ENCODE measurements around the gene SMIM45.
"Not testable (repeated sequence)": the region's sequence is repeated elsewhere in the genome, so short reads cannot be mapped to it uniquely, and the experiment has no call there.

SMIM45 gene

GRCh38 chr22:41935015-41935351 lies 17.0 kb upstream of the SMIM45 start:
- no peak for DNase-seq (ENCODE audit: low read depth)

GRCh38 chr22:41935509-41935908 lies 16.4 kb upstream of the SMIM45 start:
- DNase-seq (ENCODE audit: low read depth) = no peak

GRCh38 chr22:41936894-41937169 lies 15.1 kb upstream of the SMIM45 start:
- no peak for DNase-seq (ENCODE audit: low read depth)

GRCh38 chr22:41939981-41940831 lies 11.7 kb upstream of the SMIM45 start:
- peak; percentile 94 for DNase-seq (ENCODE audit: low read depth)

GRCh38 chr22:41940832-41941765 lies 10.9 kb upstream of the SMIM45 start:
- peak; percentile 78 for DNase-seq (ENCODE audit: low read depth)

- no peak for DNase-seq (ENCODE audit: low read depth)
Observed at GRCh38 chr22:41943661-41944209, 8.2 kb upstream of the SMIM45 start.

GRCh38 chr22:41946629-41947423 lies 5.1 kb upstream of the SMIM45 start, which contains the start of gene CENPM:
Gene CENPM, minus strand, starts transcription at chr22:41947152. Its CDS starts 76 bp downstream, at chr22:41947076.
- DNase-seq (ENCODE audit: low read depth) = peak; percentile 81

- no peak for DNase-seq (ENCODE audit: low read depth)
Observed at GRCh38 chr22:41947424-41948080, 4.4 kb upstream of the SMIM45 start.

GRCh38 chr22:41948142-41948541 lies 3.8 kb upstream of the SMIM45 start:
- no peak for DNase-seq (ENCODE audit: low read depth)

- not testable (repeated sequence) for DNase-seq (ENCODE audit: low read depth)
Observed at GRCh38 chr22:41948928-41949296, 3.0 kb upstream of the SMIM45 start.

GRCh38 chr22:41949297-41949965 lies 2.5 kb upstream of the SMIM45 start:
- DNase-seq (ENCODE audit: low read depth) = no peak

GRCh38 chr22:41952713-41953112 lies 763 bp downstream of the SMIM45 start:
- no peak for DNase-seq (ENCODE audit: low read depth)

GRCh38 chr22:41957941-41958556 lies 6.1 kb downstream of the SMIM45 start:
- no peak for DNase-seq (ENCODE audit: low read depth)

- no peak for DNase-seq (ENCODE audit: low read depth)
Observed at GRCh38 chr22:41963453-41964111, 11.6 kb downstream of the SMIM45 start.

- no peak for DNase-seq (ENCODE audit: low read depth)
Observed at GRCh38 chr22:41964112-41964491, 12.2 kb downstream of the SMIM45 start.

GRCh38 chr22:41966225-41966606 lies 14.3 kb downstream of the SMIM45 start:
- DNase-seq (ENCODE audit: low read depth) = no peak

- peak; percentile 20 for DNase-seq (ENCODE audit: low read depth)
Observed at GRCh38 chr22:41966607-41967240, 14.8 kb downstream of the SMIM45 start.

- DNase-seq (ENCODE audit: low read depth) = no peak
Observed at GRCh38 chr22:41968601-41969000, 16.7 kb downstream of the SMIM45 start.

GRCh38 chr22:41969110-41969646 lies 17.2 kb downstream of the SMIM45 start, which contains the start of gene SEPTIN3:
Gene SEPTIN3, plus strand, starts transcription at chr22:41969443. Its CDS starts 2,050 bp downstream, at chr22:41971493.
- no peak for DNase-seq (ENCODE audit: low read depth)
